Body of pancreas (tissue), 4 donors: ENCODE results near the gene EMP2. TPM values are rescaled to one million over a fixed set of nuclear protein-coding genes. Genes with fewer than 3 reads are reported as not detected.

Source experiments
- ATAC-seq: fragments of 150-250 bp; one replicate; pipeline ENCODE4 v1.9.1; 2016
- DNase-seq, 4 donors: peaks; one replicate each; pipeline ENCODE4 v3.0.0-alpha.2; 2019
- H3K27ac ChIP-seq, 4 donors: fragments of 200-600 bp; sonication (generic); 1 replicate in 3 of 4; 2 replicates in 1 of 4; pipeline versions ENCODE4 v1.5.1 to v1.6.1; 2016 to 2019; ENCODE audit warnings: mild to moderate bottlenecking in 1 of 4, mixed read lengths in 1 of 4, moderate library complexity in 1 of 4
- H3K27me3 ChIP-seq, 2 donors: fragments of 200-600 bp; sonication (generic); one replicate each; pipeline ENCODE4 v1.6.0; 2016; ENCODE audit warnings: mild to moderate bottlenecking in 1 of 2
- H3K36me3 ChIP-seq, 2 donors: fragments of 200-600 bp; sonication (generic); replicated peaks in 1 of 2; 2 replicates each; pipeline ENCODE4 v1.5.1; 2016; ENCODE audit warnings: low read depth in 2 of 2; ENCODE audit not compliant: insufficient read depth in 1 of 2
- H3K4me1 ChIP-seq: fragments of 200-600 bp; sonication (generic); one replicate; pipeline ENCODE4 v1.6.0; 2016
- H3K4me3 ChIP-seq, 2 donors: fragments of 200-600 bp; sonication (generic); 1 replicate in 1 of 2; 2 replicates in 1 of 2; pipeline ENCODE4 v1.5.1; 2016 to 2019
- H3K9me3 ChIP-seq, 3 donors: fragments of 200-600 bp; sonication (generic); 1 replicate in 2 of 3; 2 replicates in 1 of 3; pipeline ENCODE4 v1.5.1; 2016
- POLR2A ChIP-seq, 3 donors: fragments of 450-650 bp; IDR thresholded peaks; one replicate each; pipeline ENCODE4 v1.6.1; 2016; ENCODE audit warnings: antibody characterized with exemption in 3 of 3, mild to moderate bottlenecking in 2 of 3
- WGBS, 2 donors: methylation state at CpG; one replicate each; pipeline ENCODE4 v1.1.5; 2017; 5-methylcytosine and 5-hydroxymethylcytosine counted together
- intact Hi-C: fragments of 100-400 bp; cut with DNase I; formaldehyde crosslinking; loops from one replicate; pipeline ENCODE4 v1.15.1; 2023
- total RNA-seq, 2 donors: library from RNA; depleted of rRNA; stranded (reverse); fragments of >200 nt; gene quantifications; one replicate each; pipeline ENCODE4 v1.1.0, GENCODE V29; 2016
- TF ChIP-seq, protein P1 (sequence below), 7 experiments: fragments of 450-650 bp in 4 of 7; fragments of 200-600 bp in 3 of 7; sonication (generic) in 3 of 7; IDR thresholded peaks; one replicate each; pipeline ENCODE4 v1.5.1; 2016 to 2019; ENCODE audit warnings: antibody characterized with exemption in 7 of 7

Gene EMP2
- total RNA-seq, 2 donors from 2014 or later: 8.6 to 17.9 TPM

DNA sequence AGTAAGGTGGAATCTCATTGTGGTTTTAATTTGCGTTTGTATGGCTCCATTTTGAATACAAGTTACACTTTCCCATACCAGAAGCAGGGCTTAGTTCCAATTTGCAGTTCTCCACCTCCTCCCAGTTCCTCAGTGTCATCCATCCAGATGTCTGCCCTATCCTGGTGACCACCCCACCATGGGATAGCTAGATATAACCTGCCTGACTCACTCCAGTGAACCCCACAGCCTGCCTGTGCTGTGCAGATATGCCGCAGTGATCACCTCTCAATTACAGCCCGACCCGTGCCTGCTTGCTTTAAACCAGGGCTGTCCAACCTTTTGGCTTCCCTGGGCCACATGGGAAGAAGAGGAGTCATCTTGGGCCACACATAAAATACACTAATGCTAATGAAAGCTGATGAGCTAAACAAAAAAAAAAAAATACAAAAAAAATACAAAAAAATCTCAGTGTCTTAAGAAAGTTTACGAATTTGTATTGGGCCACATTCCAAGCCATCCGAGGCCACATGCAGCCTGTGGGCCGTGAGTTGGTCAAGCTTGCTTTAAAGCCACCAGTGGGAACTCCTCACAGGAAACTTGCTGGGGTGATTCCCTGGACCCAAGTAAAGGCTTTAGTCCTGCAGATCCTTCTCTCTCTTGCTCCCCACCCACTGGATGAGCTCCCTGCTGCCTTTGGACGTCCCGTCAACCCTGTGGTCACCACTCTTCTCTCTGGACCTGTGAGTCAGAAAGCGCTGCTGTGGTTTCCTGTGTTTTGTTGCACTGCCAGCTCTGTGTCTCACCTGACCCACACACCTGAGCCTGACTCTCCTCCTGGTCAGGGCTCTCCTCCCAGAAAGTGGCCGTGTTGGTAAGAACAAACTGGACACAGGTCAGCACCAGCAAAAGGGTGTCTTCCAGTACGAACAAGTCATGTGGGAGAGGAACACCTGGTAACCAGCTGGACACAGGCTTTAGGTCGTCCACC lies 83.0 kb downstream of the EMP2 start:
- Histone ChIP-seq H3K27ac (peak overlapping the region in 1 of 4 donors; percentile 12), H3K4me3 (no peak overlapping the region), H3K27me3 (no peaks in the 10 kb centered on the region), H3K9me3 (peaks cover 0 to 6% (median 0%) of the 10 kb centered on the region in 3 donors), H3K4me1 (peaks cover 6% of the 10 kb centered on the region), H3K36me3 (no peaks in the 10 kb centered on the region)
- intact Hi-C loops: no loop called here
- TF ChIP-seq, protein P1, sequence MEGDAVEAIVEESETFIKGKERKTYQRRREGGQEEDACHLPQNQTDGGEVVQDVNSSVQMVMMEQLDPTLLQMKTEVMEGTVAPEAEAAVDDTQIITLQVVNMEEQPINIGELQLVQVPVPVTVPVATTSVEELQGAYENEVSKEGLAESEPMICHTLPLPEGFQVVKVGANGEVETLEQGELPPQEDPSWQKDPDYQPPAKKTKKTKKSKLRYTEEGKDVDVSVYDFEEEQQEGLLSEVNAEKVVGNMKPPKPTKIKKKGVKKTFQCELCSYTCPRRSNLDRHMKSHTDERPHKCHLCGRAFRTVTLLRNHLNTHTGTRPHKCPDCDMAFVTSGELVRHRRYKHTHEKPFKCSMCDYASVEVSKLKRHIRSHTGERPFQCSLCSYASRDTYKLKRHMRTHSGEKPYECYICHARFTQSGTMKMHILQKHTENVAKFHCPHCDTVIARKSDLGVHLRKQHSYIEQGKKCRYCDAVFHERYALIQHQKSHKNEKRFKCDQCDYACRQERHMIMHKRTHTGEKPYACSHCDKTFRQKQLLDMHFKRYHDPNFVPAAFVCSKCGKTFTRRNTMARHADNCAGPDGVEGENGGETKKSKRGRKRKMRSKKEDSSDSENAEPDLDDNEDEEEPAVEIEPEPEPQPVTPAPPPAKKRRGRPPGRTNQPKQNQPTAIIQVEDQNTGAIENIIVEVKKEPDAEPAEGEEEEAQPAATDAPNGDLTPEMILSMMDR (IDR thresholded peaks at IDR 0.05): no peak
- no peak for TF ChIP-seq POLR2A (IDR thresholded peaks at IDR 0.05)
- ATAC-seq (peak; percentile 45), DNase-seq (peak in 3 of 4 donors; percentile 22 to 65 (median 56))
- 69 to 80% methylated on average over 13 of the region's 13 CpGs for WGBS, 2 donors

DNA sequence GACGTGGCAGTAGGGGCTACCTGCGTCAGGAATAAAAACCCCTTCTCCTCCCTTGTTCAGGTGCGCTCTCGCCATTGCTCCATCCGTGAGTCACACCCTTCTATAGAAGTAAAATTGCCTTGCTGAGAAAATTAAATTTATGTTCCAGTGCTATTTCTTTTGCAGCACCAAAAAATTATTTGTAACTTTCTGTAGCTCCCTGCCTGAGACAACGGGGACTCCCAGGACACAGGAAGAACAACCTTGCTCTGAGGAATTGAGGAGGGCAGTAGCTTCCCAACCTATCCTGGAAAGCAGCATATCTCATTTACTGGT lies 85.4 kb downstream of the EMP2 start:
- DNase-seq: no peak
- Histone ChIP-seq H3K4me1 (peaks cover 6% of the 10 kb centered on the region), H3K27me3 (no peaks in the 10 kb centered on the region), H3K4me3 (no peak overlapping the region), H3K36me3 (no peaks in the 10 kb centered on the region), H3K9me3 (peaks cover 0 to 6% (median 0%) of the 10 kb centered on the region in 3 donors), H3K27ac (no peak overlapping the region)
- 81 to 90% methylated on average over 6 of the region's 6 CpGs for WGBS, 2 donors
- no peak for ATAC-seq
- no peak for TF ChIP-seq POLR2A (IDR thresholded peaks at IDR 0.05)
- TF ChIP-seq, protein P1 (IDR thresholded peaks at IDR 0.05): no peak
- intact Hi-C loops: no loop called here

DNA sequence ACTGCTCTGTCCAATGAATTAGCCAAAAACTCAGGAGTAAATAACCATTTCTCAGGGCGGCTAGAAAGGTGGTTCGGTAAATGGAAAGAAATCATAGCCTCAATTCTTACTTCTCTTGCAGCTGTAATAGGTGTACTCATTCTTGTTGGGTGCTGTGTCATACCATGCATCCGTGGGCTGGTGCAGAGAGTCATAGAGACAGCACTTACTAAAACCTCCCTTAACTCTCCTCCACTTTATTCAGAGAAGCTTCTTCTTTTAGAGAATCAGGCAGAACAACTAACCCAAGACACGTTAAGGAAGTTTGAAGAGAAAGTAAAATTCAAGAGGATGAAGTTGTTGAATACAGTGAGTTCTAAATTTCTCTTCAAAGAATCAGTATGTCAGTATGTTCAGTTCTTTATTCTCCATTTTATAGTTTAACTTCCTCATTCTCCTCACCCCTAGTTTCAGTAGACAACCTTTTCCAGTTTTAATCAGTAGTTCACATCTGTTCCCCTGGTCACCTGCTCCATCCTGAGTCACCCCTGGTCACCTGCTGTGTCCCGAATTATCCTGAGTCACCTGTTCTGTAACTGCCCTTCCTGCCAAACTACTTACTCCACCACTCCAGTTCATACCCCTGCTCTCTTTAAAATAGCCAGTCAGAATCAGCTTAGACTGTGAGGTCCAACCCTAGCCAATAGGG lies 85.9 kb downstream of the EMP2 start:
- no peaks in the 10 kb centered on the region for H3K27me3 ChIP-seq
- 79 to 86% methylated on average over 5 of the region's 5 CpGs for WGBS, 2 donors
- no peak for DNase-seq
- TF ChIP-seq, protein P1 (IDR thresholded peaks at IDR 0.05): no peak
- no peak for TF ChIP-seq POLR2A (IDR thresholded peaks at IDR 0.05)
- no peak for ATAC-seq
- no peak overlapping the region for H3K4me3 ChIP-seq
- no peak overlapping the region for H3K27ac ChIP-seq
- intact Hi-C loops: no loop called here
- peaks cover 6% of the 10 kb centered on the region for H3K4me1 ChIP-seq
- peaks cover 0 to 6% (median 0%) of the 10 kb centered on the region in 3 donors for H3K9me3 ChIP-seq
- H3K36me3 ChIP-seq: no peaks in the 10 kb centered on the region

GRCh38 chr16:10493276-10493675 lies 87.1 kb downstream of the EMP2 start:
- intact Hi-C loops: no loop called here
- H3K4me1 ChIP-seq: peaks cover 6% of the 10 kb centered on the region
- H3K4me3 ChIP-seq: no peak overlapping the region
- H3K9me3 ChIP-seq: peaks cover 0 to 6% (median 0%) of the 10 kb centered on the region in 3 donors
- no peaks in the 10 kb centered on the region for H3K27me3 ChIP-seq
- no peak for DNase-seq
- H3K36me3 ChIP-seq: no peaks in the 10 kb centered on the region
- no peak overlapping the region for H3K27ac ChIP-seq
- WGBS, 2 donors: 91 to 93% methylated on average over 7 of the region's 8 CpGs
- no peak for TF ChIP-seq POLR2A (IDR thresholded peaks at IDR 0.05)
- TF ChIP-seq, protein P1 (IDR thresholded peaks at IDR 0.05): no peak
- ATAC-seq: no peak
